Osteocyte (in vitro differentiated cells): ENCODE measurements around the gene PADI3. TPM values are rescaled to one million over a fixed set of nuclear protein-coding genes. Genes with fewer than 3 reads are reported as not detected.
A peak's percentile ranks its signal among the peaks of the same experiment; 100 is the strongest.

Experiments used
- DNase-seq: peaks from one replicate; pipeline ENCODE4 v3.0.0; 2021; ENCODE audit warnings: mixed read lengths; ENCODE audit not compliant: unreplicated experiment; ENCODE audit errors: extremely low spot score
- H3K27ac Mint-ChIP-seq: one replicate; pipeline ENCODE4 v1.8.0; 2021; ENCODE audit warnings: mild to moderate bottlenecking, mixed read lengths; ENCODE audit not compliant: unreplicated experiment
- H3K27me3 Mint-ChIP-seq: one replicate; pipeline ENCODE4 v1.8.0; 2021; ENCODE audit warnings: mixed read lengths; ENCODE audit not compliant: unreplicated experiment
- H3K36me3 Mint-ChIP-seq: one replicate; pipeline ENCODE4 v1.8.0; 2021; ENCODE audit warnings: mixed read lengths; ENCODE audit not compliant: unreplicated experiment
- H3K4me1 Mint-ChIP-seq: one replicate; pipeline ENCODE4 v1.8.0; 2021; ENCODE audit warnings: mixed read lengths; ENCODE audit not compliant: unreplicated experiment
- H3K4me3 Mint-ChIP-seq: one replicate; pipeline ENCODE4 v1.8.0; 2021; ENCODE audit warnings: mild to moderate bottlenecking, moderate library complexity, mixed read lengths; ENCODE audit not compliant: unreplicated experiment
- H3K9me3 Mint-ChIP-seq: one replicate; pipeline ENCODE4 v1.8.0; 2021; ENCODE audit warnings: mixed read lengths; ENCODE audit not compliant: unreplicated experiment
- CTCF ChIP-seq: fragments of 200-600 bp; sonication (generic); IDR thresholded peaks from 2 replicates; pipeline ENCODE4 v1.5.0; 2021; ENCODE audit warnings: antibody characterized with exemption, mild to moderate bottlenecking, moderate library complexity
- total RNA-seq: library from RNA; stranded (reverse); gene quantifications from 2 replicates; pipeline ENCODE4 v1.2.1, GENCODE V29; 2021

PADI3 gene
- total RNA-seq, 1 donor from 2014 or later: 0.73 TPM

GRCh38 chr1:17204546-17205440 is 44.1 kb upstream of the PADI3 start, which contains the start of gene PADI1:
Gene PADI1, plus strand, starts transcription at chr1:17205128. Its CDS starts 90 bp downstream, at chr1:17205218.
- Mint-ChIP-seq H3K4me1 (peaks cover 38% of the 10 kb centered on the region), H3K27me3 (no peaks in the 10 kb centered on the region), H3K36me3 (no peaks in the 10 kb centered on the region), H3K4me3 (no peak within 1 kb of the TSS), H3K9me3 (no peaks in the 10 kb centered on the region), H3K27ac (no peak within 1 kb of the TSS)
- DNase-seq: no peak
- no peak for TF ChIP-seq CTCF

GRCh38 chr1:17205652-17206051 is 43.2 kb upstream of the PADI3 start:
- Mint-ChIP-seq H3K9me3 (no peaks in the 10 kb centered on the region), H3K36me3 (no peaks in the 10 kb centered on the region), H3K4me3 (no peak overlapping the region), H3K4me1 (peaks cover 40% of the 10 kb centered on the region), H3K27me3 (no peaks in the 10 kb centered on the region), H3K27ac (no peak overlapping the region)
- no peak for TF ChIP-seq CTCF
- no peak for DNase-seq

- Mint-ChIP-seq H3K27me3 (no peaks in the 10 kb centered on the region), H3K27ac (no peak overlapping the region), H3K4me1 (peaks cover 42% of the 10 kb centered on the region), H3K36me3 (no peaks in the 10 kb centered on the region), H3K9me3 (no peaks in the 10 kb centered on the region), H3K4me3 (no peak overlapping the region)
- DNase-seq: no peak
- no peak for TF ChIP-seq CTCF
Observed at GRCh38 chr1:17206196-17206595, 42.7 kb upstream of the PADI3 start.

- no peak overlapping the region for H3K4me3 Mint-ChIP-seq
- H3K36me3 Mint-ChIP-seq: no peaks in the 10 kb centered on the region
- H3K9me3 Mint-ChIP-seq: no peaks in the 10 kb centered on the region
- H3K27ac Mint-ChIP-seq: peak overlapping the region; percentile 38
- H3K4me1 Mint-ChIP-seq: peaks cover 43% of the 10 kb centered on the region
- TF ChIP-seq CTCF: no peak
- DNase-seq: no peak
- no peaks in the 10 kb centered on the region for H3K27me3 Mint-ChIP-seq
Observed at GRCh38 chr1:17207046-17207445, 41.9 kb upstream of the PADI3 start.

- no peaks in the 10 kb centered on the region for H3K36me3 Mint-ChIP-seq
- H3K27ac Mint-ChIP-seq: peak overlapping the region; percentile 67
- no peak for TF ChIP-seq CTCF
- no peak for DNase-seq
- H3K9me3 Mint-ChIP-seq: no peaks in the 10 kb centered on the region
- no peaks in the 10 kb centered on the region for H3K27me3 Mint-ChIP-seq
- H3K4me1 Mint-ChIP-seq: peaks cover 48% of the 10 kb centered on the region
- no peak overlapping the region for H3K4me3 Mint-ChIP-seq
Observed at GRCh38 chr1:17207540-17207939, 41.4 kb upstream of the PADI3 start.
